Muscle layer of colon (tissue), 2 donors: ENCODE results near the gene PSMA6.
"Not testable (repeated sequence)": the region's sequence is repeated elsewhere in the genome, so short reads cannot be mapped to it uniquely, and the experiment has no call there.

Experiments used
- H3K27ac ChIP-seq: one replicate; pipeline ENCODE4 v1.7.0; 2013; ENCODE audit warnings: low read depth, mild to moderate bottlenecking, low read length, moderate library complexity
- H3K27me3 ChIP-seq, 2 donors: one replicate each; pipeline ENCODE4 v1.7.0; 2013; ENCODE audit warnings: low read length in 2 of 2, mild to moderate bottlenecking in 2 of 2; ENCODE audit not compliant: insufficient read depth in 2 of 2, control insufficient read depth in 1 of 2
- H3K36me3 ChIP-seq: one replicate; pipeline ENCODE4 v1.7.0; 2013; ENCODE audit warnings: mild to moderate bottlenecking, low read length; ENCODE audit not compliant: insufficient read depth
- H3K4me1 ChIP-seq: one replicate; pipeline ENCODE4 v1.7.0; 2013; ENCODE audit warnings: mild to moderate bottlenecking, low read length; ENCODE audit not compliant: insufficient read depth
- H3K4me3 ChIP-seq, 2 donors: one replicate each; pipeline ENCODE4 v1.7.0; 2013; ENCODE audit warnings: low read length in 2 of 2, low read depth in 1 of 2, mild to moderate bottlenecking in 1 of 2, moderate library complexity in 1 of 2
- H3K9ac ChIP-seq: one replicate; pipeline ENCODE4 v1.7.0; 2013; ENCODE audit warnings: low read length
- H3K9me3 ChIP-seq: one replicate; pipeline ENCODE4 v1.7.0; 2013; ENCODE audit warnings: mild to moderate bottlenecking, low read length
- donor health status: abdominal sarcoma.
- donor health status: Adenocarcinoma of cecum.

The PSMA6 gene

DNA sequence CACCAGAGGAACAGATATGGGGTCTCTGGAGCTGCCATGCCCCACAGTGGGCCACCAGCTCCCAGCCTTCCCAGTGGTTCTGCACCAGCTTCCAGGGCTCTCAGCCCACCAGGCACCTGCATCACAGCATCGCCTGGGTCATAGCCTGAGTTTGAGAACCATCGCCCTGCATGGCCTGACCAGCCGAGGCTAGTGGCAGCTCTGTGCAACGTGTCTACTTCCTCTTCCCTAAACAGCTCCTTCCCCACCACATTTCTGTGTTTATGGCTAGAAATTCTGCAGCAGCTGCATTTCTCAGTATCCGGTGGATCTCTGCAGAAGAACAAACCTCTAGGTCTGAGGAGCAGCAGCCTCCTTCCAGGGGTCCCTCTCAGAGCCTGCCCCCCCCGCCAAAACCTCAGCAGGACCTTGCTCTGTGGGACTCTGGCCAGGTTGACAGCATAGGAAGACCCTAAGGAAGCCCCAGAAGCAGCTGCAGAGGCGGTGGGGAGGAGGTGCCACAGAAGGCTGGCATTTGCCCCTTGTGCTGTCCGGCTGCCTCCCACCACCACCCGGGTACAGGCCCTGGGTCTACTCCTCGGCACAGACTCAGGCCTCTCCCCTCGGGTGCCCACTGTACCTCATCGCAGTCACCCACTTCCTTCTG is 47.7 kb downstream of the PSMA6 start:
- Histone ChIP-seq H3K27ac (no peak overlapping the region), H3K27me3 (no peaks in the 10 kb centered on the region), H3K9ac (no peak overlapping the region), H3K4me3 (no peak overlapping the region), H3K9me3 (no peaks in the 10 kb centered on the region), H3K4me1 (peaks cover 62% of the 10 kb centered on the region), H3K36me3 (no peaks in the 10 kb centered on the region)

DNA sequence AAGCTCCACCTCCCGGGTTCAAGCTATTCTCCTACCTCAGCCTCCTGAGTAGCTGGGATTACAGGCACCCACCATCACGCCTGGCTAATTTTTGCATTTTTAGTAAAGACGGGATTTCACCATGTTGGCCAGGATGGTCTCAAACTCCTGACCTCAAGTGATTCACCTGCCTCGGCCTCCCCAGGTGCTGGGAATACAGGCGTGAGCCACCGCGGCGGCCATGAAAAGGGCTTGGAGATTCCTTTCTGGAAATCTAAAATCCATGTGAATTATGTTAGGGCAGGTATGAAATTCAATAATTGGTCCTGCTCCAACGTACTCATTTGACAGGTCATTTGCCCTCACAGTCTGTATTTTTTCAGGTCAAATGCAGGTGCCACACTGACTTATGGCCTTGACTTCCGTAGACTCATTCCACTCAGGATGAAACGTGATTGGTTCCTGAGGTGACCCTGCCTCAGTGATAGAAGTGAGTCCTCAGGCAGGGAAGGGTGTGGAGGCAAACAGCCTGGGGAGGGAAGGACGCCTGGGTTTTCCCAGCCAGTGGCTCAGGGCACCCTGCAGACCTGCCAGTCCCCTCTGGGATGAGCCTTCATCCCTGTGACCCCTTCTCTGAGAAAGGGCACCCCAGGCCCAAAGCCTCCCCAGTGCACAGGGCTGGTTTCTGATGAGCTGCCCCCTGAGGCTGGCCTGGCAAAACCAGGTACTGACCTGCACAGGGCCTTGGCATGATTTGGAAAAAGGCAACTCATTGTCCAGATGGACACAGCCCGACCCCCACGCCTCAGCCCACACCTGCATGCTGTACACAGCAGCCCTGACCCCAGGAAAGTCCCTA is 48.7 kb downstream of the PSMA6 start:
- Histone ChIP-seq H3K4me3 (peak overlapping the region in 1 of 2 donors; percentile 45), H3K36me3 (no peaks in the 10 kb centered on the region), H3K27me3 (no peaks in the 10 kb centered on the region), H3K4me1 (peaks cover 53% of the 10 kb centered on the region), H3K9ac (no peak overlapping the region), H3K27ac (peak overlapping the region; percentile 81), H3K9me3 (no peaks in the 10 kb centered on the region)

DNA sequence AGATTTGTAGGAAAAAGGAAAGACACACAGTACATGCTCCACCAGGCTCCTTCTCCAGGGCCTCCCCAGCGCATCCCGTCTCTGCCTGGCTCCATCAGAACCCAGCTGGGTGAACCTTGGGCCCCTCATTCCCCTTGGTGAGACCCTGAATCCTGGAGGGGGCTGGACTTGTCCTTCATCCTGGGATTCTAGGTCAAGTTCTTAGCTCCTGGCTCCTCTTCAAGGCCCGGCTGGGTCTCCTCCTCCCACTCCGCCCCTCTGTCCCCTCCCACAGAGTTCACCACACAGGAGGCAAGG is 49.2 kb downstream of the PSMA6 start:
- H3K9ac ChIP-seq: no peak overlapping the region
- peaks cover 48% of the 10 kb centered on the region for H3K4me1 ChIP-seq
- H3K4me3 ChIP-seq: peak overlapping the region in 1 of 2 donors; percentile 45
- no peaks in the 10 kb centered on the region for H3K36me3 ChIP-seq
- H3K27me3 ChIP-seq: no peaks in the 10 kb centered on the region
- no peaks in the 10 kb centered on the region for H3K9me3 ChIP-seq
- H3K27ac ChIP-seq: peak overlapping the region; percentile 81

DNA sequence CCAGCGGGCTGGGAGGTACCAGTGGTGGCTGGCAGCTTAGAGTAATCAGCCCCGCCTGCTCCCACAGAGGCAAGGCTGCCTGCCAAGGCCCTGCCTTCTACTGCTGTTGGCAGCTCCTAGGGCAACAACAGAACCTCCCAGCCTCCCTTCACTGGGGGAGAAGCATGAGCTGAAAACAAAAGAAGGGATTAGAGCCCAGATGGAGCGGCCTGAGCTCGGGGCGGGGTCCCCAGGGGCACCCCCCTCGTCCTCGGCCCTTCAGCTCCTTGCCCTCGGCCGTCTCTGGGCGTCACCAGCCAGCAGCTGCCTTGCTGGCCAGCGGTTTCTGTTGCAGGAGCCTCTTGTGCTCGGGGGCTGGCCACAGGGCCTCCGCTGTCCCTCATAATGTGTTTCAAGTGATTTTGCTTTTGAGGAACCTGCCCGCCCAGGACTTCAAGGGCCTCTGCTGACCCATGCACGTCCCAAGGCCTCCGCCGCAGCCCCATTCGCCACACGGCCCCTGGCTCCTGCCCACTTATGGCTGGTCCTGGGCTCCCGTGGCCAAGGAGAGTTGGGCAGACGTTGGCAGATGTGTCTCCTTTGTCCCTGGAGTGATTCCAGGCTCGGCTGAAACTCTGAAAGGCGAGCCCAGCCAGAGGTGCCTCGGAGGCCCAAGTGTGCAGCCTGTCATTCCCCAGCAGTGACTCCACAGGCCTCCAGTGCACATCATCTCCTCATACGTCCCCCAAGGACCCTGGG is 49.7 kb downstream of the PSMA6 start:
- Histone ChIP-seq H3K9ac (no peak overlapping the region), H3K4me3 (peak overlapping the region in 1 of 2 donors; percentile 45), H3K27ac (peak overlapping the region; percentile 77), H3K36me3 (no peaks in the 10 kb centered on the region), H3K27me3 (no peaks in the 10 kb centered on the region), H3K9me3 (no peaks in the 10 kb centered on the region), H3K4me1 (peaks cover 43% of the 10 kb centered on the region)

DNA sequence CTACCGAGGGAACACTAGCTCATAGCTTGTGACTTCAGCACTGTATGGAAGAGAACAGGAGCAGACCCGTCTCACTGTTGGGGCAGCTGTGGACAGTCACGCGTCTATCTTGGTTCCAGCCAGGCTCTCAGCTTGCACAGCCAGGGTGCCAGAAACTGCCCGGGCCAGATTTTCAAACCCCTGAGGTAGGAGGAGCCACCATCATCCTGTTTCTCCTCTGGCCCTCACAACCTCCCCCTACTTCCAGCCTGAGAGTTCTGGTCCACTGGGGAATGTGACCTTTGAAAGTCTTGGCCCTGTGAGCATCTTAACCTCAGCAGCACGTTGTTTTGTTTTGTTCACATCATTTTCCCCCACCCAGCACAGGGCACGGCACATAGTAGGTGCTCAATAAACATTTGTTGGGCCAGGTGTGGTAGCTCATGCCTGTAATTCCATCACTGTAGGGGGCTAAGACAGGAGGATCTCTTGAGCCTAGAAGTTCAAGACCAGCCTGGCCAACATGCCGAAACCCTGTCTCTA is 50.4 kb downstream of the PSMA6 start:
- H3K9ac ChIP-seq: peak overlapping the region; percentile 42
- no peaks in the 10 kb centered on the region for H3K36me3 ChIP-seq
- H3K9me3 ChIP-seq: no peaks in the 10 kb centered on the region
- H3K27ac ChIP-seq: peak overlapping the region; percentile 77
- no peaks in the 10 kb centered on the region for H3K27me3 ChIP-seq
- peak overlapping the region in 1 of 2 donors; percentile 29 for H3K4me3 ChIP-seq
- peaks cover 36% of the 10 kb centered on the region for H3K4me1 ChIP-seq

DNA sequence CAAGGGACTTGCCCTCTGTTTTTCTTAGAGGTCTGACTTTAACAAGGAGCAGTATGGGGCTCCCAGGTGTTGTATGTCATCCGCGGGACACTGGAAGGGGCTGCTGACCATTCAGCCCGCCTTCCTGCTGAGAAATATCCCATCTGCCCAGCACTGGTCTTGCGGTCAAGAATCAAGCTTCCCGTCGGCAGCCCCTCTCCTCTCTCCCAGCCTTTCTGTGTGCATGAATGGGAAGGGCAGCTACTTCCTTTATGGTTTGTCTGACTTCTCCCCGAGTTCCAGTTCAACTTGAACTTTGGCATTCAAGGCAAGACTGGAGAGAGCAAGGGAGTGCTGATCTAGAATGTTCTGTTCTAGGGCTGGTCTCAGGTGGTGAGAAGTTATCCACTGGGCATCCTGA is 51.5 kb downstream of the PSMA6 start:
- H3K4me1 ChIP-seq: peaks cover 28% of the 10 kb centered on the region
- H3K9ac ChIP-seq: no peak overlapping the region
- no peaks in the 10 kb centered on the region for H3K27me3 ChIP-seq
- no peak overlapping the region for H3K4me3 ChIP-seq
- no peak overlapping the region for H3K27ac ChIP-seq
- H3K9me3 ChIP-seq: no peaks in the 10 kb centered on the region
- no peaks in the 10 kb centered on the region for H3K36me3 ChIP-seq

DNA sequence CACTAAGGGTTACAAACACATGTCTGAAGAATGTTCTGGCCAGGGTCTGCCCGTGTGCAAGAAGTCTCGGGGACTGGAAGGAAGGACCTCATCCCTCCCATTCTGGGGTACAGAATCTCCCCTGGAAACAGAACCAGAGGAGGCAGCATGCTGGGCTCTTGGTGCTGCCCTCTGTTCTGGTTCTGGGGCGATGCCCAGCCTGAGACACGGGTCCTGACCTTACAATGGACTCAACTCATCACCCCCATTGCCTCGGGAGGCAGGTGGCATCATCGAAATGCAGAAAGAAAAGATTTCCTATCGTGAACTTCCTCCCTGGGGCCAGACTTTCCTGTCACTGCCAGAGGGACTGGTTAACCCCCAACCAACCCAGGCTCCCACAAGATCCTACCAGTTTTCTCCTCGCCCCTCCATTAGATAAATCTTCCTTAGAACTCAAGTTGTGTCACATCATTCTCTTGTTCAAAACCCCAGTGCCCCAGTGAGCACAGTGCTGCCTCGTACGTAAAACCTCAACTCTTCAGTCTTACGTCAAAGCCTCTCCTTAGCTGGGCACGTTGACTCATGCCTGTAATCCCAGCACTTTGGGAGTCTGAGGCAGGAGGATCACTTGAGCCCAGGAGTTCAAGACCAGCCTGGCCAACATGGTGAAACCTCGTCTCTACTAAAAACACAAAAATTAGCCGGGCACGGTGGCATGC is 52.1 kb downstream of the PSMA6 start:
- Histone ChIP-seq H3K27me3 (no peaks in the 10 kb centered on the region), H3K9ac (no peak overlapping the region), H3K36me3 (no peaks in the 10 kb centered on the region), H3K9me3 (no peaks in the 10 kb centered on the region), H3K4me3 (no peak overlapping the region), H3K4me1 (peaks cover 27% of the 10 kb centered on the region), H3K27ac (no peak overlapping the region)

DNA sequence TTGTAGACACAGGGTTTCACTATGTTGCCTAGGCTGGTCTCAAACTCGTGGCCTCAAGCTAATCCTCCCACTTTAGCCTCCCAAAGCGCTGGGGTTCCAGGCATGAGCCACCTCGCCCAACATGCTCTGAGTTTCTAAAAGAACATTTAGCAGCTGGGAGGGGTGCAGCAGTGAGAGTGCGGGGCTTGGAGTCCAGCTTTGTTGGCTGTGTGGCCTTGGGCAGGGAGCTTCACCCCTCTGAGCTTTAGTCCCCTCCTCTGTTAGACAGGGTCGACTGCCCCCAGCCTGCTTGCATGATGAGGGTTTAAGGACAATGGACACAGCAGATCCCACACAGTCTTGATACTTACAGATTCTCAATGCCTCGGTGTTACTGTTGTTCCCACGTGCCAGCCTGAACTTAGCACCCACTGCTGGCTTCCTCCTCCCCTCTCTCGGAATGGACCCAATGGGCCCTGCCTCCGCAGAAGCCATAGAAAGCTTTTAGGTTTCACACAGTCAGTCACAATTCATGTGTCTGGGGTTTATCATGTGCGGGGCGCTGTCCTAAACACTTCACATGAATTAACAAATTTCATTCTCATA is 54.6 kb downstream of the PSMA6 start:
- Histone ChIP-seq H3K27ac (no peak overlapping the region), H3K27me3 (no peaks in the 10 kb centered on the region), H3K9ac (no peak overlapping the region), H3K4me3 (no peak overlapping the region), H3K4me1 (peaks cover 9% of the 10 kb centered on the region), H3K9me3 (no peaks in the 10 kb centered on the region), H3K36me3 (no peaks in the 10 kb centered on the region)

DNA sequence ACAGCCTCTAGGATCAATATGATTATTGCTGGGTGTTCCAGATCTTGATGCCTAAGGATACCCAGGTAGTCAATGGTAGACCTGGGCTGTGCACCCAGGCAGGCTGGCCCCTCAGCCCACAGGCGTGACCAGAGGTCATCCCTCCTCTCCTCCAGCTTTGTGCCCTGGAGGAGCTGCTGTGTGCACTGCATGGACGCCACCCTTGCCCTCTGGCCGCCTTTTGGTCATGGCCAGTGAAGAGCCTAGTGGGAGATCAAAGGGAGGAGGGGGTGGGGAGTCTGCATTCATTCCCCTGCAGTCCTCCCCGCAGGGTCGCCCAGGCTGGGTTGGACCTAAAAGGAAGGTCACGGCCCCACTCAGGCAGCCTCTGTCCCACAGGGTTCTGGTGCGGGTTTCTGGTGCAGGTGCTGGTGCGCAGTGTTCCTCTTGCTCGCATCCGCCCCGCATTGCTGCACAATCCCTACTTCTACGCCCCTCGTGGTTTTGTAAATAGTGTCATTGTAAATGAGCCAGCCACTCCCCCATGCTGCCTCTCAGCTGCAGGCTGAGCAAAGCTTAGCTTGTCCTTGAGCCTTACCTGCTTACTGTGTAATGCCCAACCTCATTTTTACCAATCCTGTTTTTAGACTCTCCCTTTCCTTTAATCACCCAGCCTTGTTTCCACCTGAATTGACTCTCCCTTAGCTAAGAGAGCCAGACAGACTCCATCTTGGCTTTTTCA is 55.3 kb downstream of the PSMA6 start:
- no peaks in the 10 kb centered on the region for H3K9me3 ChIP-seq
- H3K4me1 ChIP-seq: peaks cover 4% of the 10 kb centered on the region
- H3K27ac ChIP-seq: no peak overlapping the region
- no peaks in the 10 kb centered on the region for H3K27me3 ChIP-seq
- no peak overlapping the region for H3K4me3 ChIP-seq
- no peak overlapping the region for H3K9ac ChIP-seq
- H3K36me3 ChIP-seq: no peaks in the 10 kb centered on the region

DNA sequence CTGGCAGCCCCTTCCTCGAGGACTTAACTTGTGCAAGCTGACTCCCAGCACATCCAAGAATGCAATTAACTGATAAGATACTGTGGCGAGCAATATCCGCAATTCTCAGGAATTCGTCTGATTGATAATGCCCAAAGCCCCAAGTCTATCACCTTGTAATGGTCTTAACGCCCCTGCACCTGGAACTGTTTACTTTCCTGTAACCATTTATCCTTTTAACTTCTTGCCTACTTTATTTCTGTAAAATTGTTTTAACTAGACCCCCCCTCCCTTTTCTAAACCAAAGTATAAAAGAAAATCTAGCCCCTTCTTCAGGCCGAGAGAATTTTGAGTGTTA is 55.8 kb downstream of the PSMA6 start:
- H3K27ac ChIP-seq, H3K9me3 ChIP-seq, H3K4me1 ChIP-seq, H3K9ac ChIP-seq, H3K36me3 ChIP-seq, H3K27me3 ChIP-seq, H3K4me3 ChIP-seq: not testable (repeated sequence)
